NCI-H146 treated with DMSO at 0.1 percent for 48 hours (cell line): Measurements from ENCODE around the gene PTH2R.

ENCODE experiments used
- DNase-seq: peaks from one replicate; lab custom pipeline; 2025; ENCODE audit not compliant: unreplicated experiment; lab: John Stamatoyannopoulos, UW

The PTH2R gene

GRCh38 chr2:208541989-208542464 lies 135.4 kb downstream of the PTH2R start:
- DNase-seq: no peak

- no peak for DNase-seq
These were observed 136.0 kb downstream of the PTH2R start for GRCh38 chr2:208542465-208543041.
